ENCODE measurements around the gene UBE3D.

The UBE3D gene

GRCh38 chr6:83065511-83066192 is at the start of gene UBE3D:
Gene UBE3D (minus strand): TSS chr6:83065841. CDS start chr6:83065718, 123 bp downstream.
- DNase-seq = peak; percentile 39 to 92 (median 81)

GRCh38 chr6:83114164-83114563 is 48.5 kb upstream of the UBE3D start:
- DNase-seq = no peak

- DNase-seq = no peak
Measured at GRCh38 chr6:83113258-83113657, 47.6 kb upstream of the UBE3D start.

- no peak for DNase-seq
Measured at GRCh38 chr6:83108378-83108777, 42.7 kb upstream of the UBE3D start.

GRCh38 chr6:83098589-83098988 is 32.9 kb upstream of the UBE3D start:
- DNase-seq = no peak

GRCh38 chr6:83097675-83098074 is 32.0 kb upstream of the UBE3D start:
- no peak for DNase-seq

GRCh38 chr6:83097204-83097603 is 31.6 kb upstream of the UBE3D start:
- DNase-seq = no peak

GRCh38 chr6:83096791-83097190 is 31.1 kb upstream of the UBE3D start:
- no peak for DNase-seq

GRCh38 chr6:83092756-83093399 is 27.2 kb upstream of the UBE3D start:
- no peak for DNase-seq

- no peak for DNase-seq
Measured at GRCh38 chr6:83086751-83087150, 21.1 kb upstream of the UBE3D start.

GRCh38 chr6:83083476-83083875 is 17.8 kb upstream of the UBE3D start:
- no peak for DNase-seq

GRCh38 chr6:83073615-83074014 is 8.0 kb upstream of the UBE3D start:
- no peak for DNase-seq

- no peak for DNase-seq
Measured at GRCh38 chr6:83072726-83073125, 7.1 kb upstream of the UBE3D start.

- DNase-seq = no peak
Measured at GRCh38 chr6:83071707-83072106, 6.1 kb upstream of the UBE3D start.

GRCh38 chr6:83071023-83071422 is 5.4 kb upstream of the UBE3D start:
- DNase-seq = no peak

GRCh38 chr6:83069633-83070032 is 4.0 kb upstream of the UBE3D start:
- DNase-seq = no peak

GRCh38 chr6:83068616-83069015 is 3.0 kb upstream of the UBE3D start:
- DNase-seq = no peak

- peak; percentile 40 to 93 (median 88) for DNase-seq
Measured at GRCh38 chr6:83067448-83068439, 2.1 kb upstream of the UBE3D start, which contains the start of gene DOP1A. Gene DOP1A (plus strand): TSS chr6:83067671. CDS start chr6:83096978, 29,307 bp downstream.

GRCh38 chr6:83062225-83062624 is 3.4 kb downstream of the UBE3D start:
- DNase-seq = no peak

GRCh38 chr6:83061190-83061589 is 4.5 kb downstream of the UBE3D start:
- DNase-seq = no peak

- DNase-seq = peak in 3 of 14 donors; percentile 3 to 14 (median 5)
Measured at GRCh38 chr6:83057705-83058321, 7.8 kb downstream of the UBE3D start.

GRCh38 chr6:83055366-83055964 is 10.2 kb downstream of the UBE3D start:
- peak in 9 of 14 donors; percentile 3 to 44 (median 13) for DNase-seq

All from C1 segment of cervical spinal cord (tissue), 14 donors.